Motor neuron (in vitro differentiated cells): Measurements from ENCODE around the gene ST6GALNAC6. TPM values are rescaled to one million over a fixed set of nuclear protein-coding genes. Genes with fewer than 3 reads are reported as not detected.

Experiments
- ATAC-seq, 8 experiments: fragments of 200-7000 bp; cut with Tn5 transposase; replicated peaks in 6 of 8; 2 replicates each; pipeline ENCODE4 v1.8.0; 2021; ENCODE audit warnings: mild to moderate bottlenecking in 8 of 8, moderate library complexity in 8 of 8
- H3K27ac ChIP-seq, 2 donors: fragments of 250-450 bp; sonication (Bioruptor Pico); 2 replicates each; pipeline ENCODE4 v1.9.0; 2021; ENCODE audit warnings: antibody characterized with exemption in 2 of 2, mild to moderate bottlenecking in 2 of 2, moderate library complexity in 1 of 2
- H3K4me1 ChIP-seq, 2 donors: fragments of 250-450 bp; sonication (Bioruptor Pico); replicated peaks in 1 of 2; 2 replicates each; pipeline ENCODE4 v1.6.1; 2021; ENCODE audit warnings: antibody characterized with exemption in 2 of 2, mild to moderate bottlenecking in 2 of 2, moderate library complexity in 1 of 2
- H3K4me3 ChIP-seq, 5 donors: fragments of 250-450 bp; sonication (Bioruptor Pico); 2 replicates each; pipeline ENCODE4 v1.9.0; 2021; ENCODE audit warnings: antibody characterized with exemption in 5 of 5, mild to moderate bottlenecking in 5 of 5, moderate library complexity in 4 of 5
- WGBS, 10 experiments: fragments of 450-650 bp; shearing (Covaris generic); methylation state at CpG; one replicate each; pipeline ENCODE4 v1.0.0; 2022; 5-methylcytosine and 5-hydroxymethylcytosine counted together
- in situ Hi-C, 9 experiments: fragments of 400-800 bp; cut with MboI; loops; one replicate each; pipeline ENCODE4 v1.15.0; 2021; ENCODE audit warnings: low sequenced_read_pairs in 9 of 9, low pct_unique_long_range_greater_than_20kb in 2 of 9; ENCODE audit not compliant: unreplicated experiment in 9 of 9
- total RNA-seq, 8 experiments: library from RNA; unstranded; fragments of 300-600 nt; gene quantifications; 2 replicates each; pipeline versions ENCODE4 v1.2.3 to v1.2.4, GENCODE V29; 2022

ST6GALNAC6 gene
- total RNA-seq, 8 experiments from 2014 or later: 5.6 to 48.8 (median 17.5) TPM

GRCh38 chr9:127835991-127836516 is 63.3 kb downstream of the ST6GALNAC6 start:
- peaks cover 10 to 14% of the 10 kb centered on the region in 2 donors for H3K4me1 ChIP-seq
- no peak overlapping the region for H3K27ac ChIP-seq
- WGBS, 10 experiments: 0 to 71% (median 57%) methylated on average over 1 to 2 of the region's 17 CpGs; no CpG with 5 or more reads in 7 of the 10 experiments
- no peak overlapping the region for H3K4me3 ChIP-seq
- in situ Hi-C loops: no loop called here
- ATAC-seq: peak in 7 of 8 experiments; percentile 5 to 78 (median 71)

Other genes starting within 250 kb of the ST6GALNAC6 start
- 1 to 10 TPM in 6 of 8 experiments, under 1 TPM in 2; 0.87 to 9.0 (median 1.9) TPM for gene CFAP157, start 192.6 kb downstream of the ST6GALNAC6 start, total RNA-seq
- 10 to 100 TPM in 4 of 8 experiments, 1 to 10 TPM in 4; 6.1 to 48.9 (median 11.5) TPM for gene PTRH1, start 183.9 kb downstream of the ST6GALNAC6 start, total RNA-seq
- under 1 TPM; 0.05 to 0.57 (median 0.28) TPM for gene TTC16, start 183.5 kb downstream of the ST6GALNAC6 start, total RNA-seq
- gene TOR2A, start 164.3 kb downstream of the ST6GALNAC6 start, total RNA-seq: 10 to 100 TPM in 6 of 8 experiments, 1 to 10 TPM in 2; 5.5 to 18.1 (median 11.8) TPM
- 10 to 100 TPM in 2 of 8 experiments, 1 to 10 TPM in 4, under 1 TPM in 2; 0.14 to 12.5 (median 6.5) TPM for gene SH2D3C, start 120.9 kb downstream of the ST6GALNAC6 start, total RNA-seq
- gene CDK9, start 113.6 kb downstream of the ST6GALNAC6 start, total RNA-seq: 10 to 100 TPM; 20.1 to 48.7 (median 29.8) TPM
- gene FPGS, start 96.7 kb downstream of the ST6GALNAC6 start, total RNA-seq: 10 to 100 TPM; 13.6 to 55.7 (median 28.6) TPM
- 10 to 100 TPM in 3 of 8 experiments, 1 to 10 TPM in 2, under 1 TPM in 3; 0.21 to 28.1 (median 2.4) TPM for gene ENG, start 44.9 kb downstream of the ST6GALNAC6 start, total RNA-seq
- gene AK1, start 21.9 kb downstream of the ST6GALNAC6 start, total RNA-seq: 100 to 1,000 TPM in 1 of 8 experiments, 10 to 100 TPM in 7; 27.8 to 238 (median 47.0) TPM
- gene ST6GALNAC4, start 17.4 kb upstream of the ST6GALNAC6 start, total RNA-seq: 10 to 100 TPM in 6 of 8 experiments, 1 to 10 TPM in 2; 6.5 to 54.7 (median 14.6) TPM
- gene PIP5KL1, start 31.2 kb upstream of the ST6GALNAC6 start, total RNA-seq: 1 to 10 TPM in 7 of 8 experiments, under 1 TPM in 1; 0.66 to 4.9 (median 3.1) TPM
- 10 to 100 TPM; 22.5 to 37.6 (median 28.8) TPM for gene DPM2, start 38.3 kb upstream of the ST6GALNAC6 start, total RNA-seq
- 10 to 100 TPM in 5 of 8 experiments, 1 to 10 TPM in 3; 4.7 to 29.8 (median 13.3) TPM for gene EEIG1, start 81.4 kb upstream of the ST6GALNAC6 start, total RNA-seq
- 1 to 10 TPM; 6.4 to 9.0 (median 8.0) TPM for gene NAIF1, start 167.7 kb upstream of the ST6GALNAC6 start, total RNA-seq
- gene SLC25A25, start 168.6 kb upstream of the ST6GALNAC6 start, total RNA-seq: 10 to 100 TPM in 7 of 8 experiments, 1 to 10 TPM in 1; 10.0 to 39.7 (median 19.0) TPM
- gene PTGES2, start 228.1 kb upstream of the ST6GALNAC6 start, total RNA-seq: 100 to 1,000 TPM in 1 of 8 experiments, 10 to 100 TPM in 7; 42.6 to 111 (median 50.9) TPM
- gene LCN2, start 249.8 kb upstream of the ST6GALNAC6 start, total RNA-seq: 1 to 10 TPM in 3 of 8 experiments, under 1 TPM in 2, not detected in 3; 0.76 to 3.3 (median 1.6) TPM